Melanocyte of skin (primary cell): ENCODE results near the gene TAGLN. TPM values are rescaled to one million over a fixed set of nuclear protein-coding genes. Genes with fewer than 3 reads are reported as not detected.

Experiments
- total RNA-seq, 2 donors: library from RNA; depleted of rRNA; stranded (reverse); fragments of >200 nt; gene quantifications; 2 replicates each; pipeline ENCODE4 v1.2.3, GENCODE V29; 2012

Gene TAGLN
- 10 to 100 TPM in 1 of 2 donors, 1 to 10 TPM in 1; 2.1 to 35.3 TPM for total RNA-seq

GRCh38 chr11:117199053-117199915 lies at the start of gene TAGLN:
TSS of gene TAGLN (plus strand) at chr11:117199370. CDS start at chr11:117203014, 3,644 bp downstream.

DNA sequence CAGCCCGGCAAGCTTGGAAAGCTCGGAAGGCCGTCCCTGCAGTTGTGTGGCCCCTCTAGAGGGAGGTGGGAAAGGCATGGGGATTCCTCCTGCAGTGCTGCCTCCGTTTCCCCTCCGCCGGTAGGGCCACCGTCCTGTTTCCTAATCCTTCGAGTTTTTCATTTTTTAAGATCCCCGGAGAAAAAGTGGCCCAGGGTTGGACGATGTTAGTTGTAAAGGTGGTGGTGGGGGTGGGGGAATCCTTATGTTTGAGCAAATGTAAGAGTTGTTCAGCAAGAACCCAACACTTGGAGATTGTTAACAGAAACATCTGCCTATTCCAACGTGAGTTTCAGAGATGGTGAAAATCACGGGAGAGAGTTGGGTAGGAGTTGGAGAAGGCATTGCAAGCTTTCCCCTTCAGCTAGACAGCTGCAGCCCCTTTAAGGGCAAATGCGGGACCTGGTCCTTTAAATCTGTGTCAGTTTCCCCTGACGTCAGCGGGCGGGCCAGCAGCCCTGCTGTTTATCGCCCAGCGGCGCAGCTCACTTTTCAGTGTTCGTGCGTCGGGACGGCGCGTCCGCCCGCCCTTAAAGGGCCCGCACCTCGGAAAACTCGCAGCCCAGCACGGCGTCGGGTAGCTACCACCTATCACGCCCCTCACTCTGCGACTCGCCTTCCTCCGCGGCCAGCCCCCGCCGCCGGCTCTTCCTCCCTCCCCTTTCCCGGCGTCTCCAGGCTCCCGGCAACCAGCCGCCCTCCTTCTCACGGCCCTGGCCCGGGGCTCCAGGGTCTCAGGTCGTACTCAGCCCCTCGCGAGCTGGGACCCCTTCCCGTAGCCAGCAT lies 20.7 kb upstream of the TAGLN start, which contains the start of gene SIDT2:
Gene SIDT2 (plus strand): TSS at position 534 of the 825 bp plus-strand sequence. CDS start 521 bp downstream, outside the sequence.

GRCh38 chr11:117231842-117232091 lies 32.6 kb downstream of the TAGLN start, which contains the start of gene PCSK7:
TSS of gene PCSK7 (minus strand) at chr11:117232073. CDS start at chr11:117229844, 2,229 bp downstream.

DNA sequence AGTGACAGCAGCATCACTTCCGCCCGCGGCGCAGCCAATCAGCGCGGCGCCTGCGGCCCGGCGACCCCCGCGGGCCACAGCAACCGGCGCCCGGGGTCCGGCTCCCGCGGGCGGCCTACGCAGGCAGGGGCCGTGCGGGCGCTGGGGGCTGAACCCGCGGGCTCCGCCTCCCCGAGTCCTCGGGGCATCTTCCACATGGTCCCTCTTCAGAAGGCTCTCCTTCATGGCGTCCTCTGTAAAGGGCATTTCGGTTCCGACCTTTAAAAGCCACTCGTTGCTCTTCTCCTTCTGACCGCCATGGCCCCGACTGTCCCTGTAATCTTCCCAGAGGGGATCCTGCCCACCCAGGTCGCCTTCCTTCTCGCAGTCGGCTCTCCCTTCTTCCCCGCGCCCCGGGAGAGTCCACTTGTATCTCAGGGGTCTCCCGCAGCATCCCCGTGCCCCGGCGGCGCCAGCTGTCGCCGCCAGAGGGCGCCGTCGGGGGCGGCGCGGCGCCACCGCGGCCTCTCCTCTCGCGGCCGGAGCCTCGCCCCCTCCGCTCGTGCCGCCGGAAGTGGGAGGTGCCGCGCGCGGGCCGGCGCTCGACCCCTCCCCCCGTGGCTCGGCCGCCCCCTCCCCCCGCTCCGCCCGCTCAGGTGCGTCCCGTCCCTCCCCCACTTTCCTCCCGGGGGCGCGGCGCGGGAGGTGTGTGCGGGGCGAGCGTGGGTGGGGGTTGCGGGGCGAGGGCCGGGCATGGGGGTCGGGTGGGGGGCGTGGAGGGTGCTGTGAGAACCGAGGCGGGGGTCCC lies 33.1 kb downstream of the TAGLN start, which contains the start of gene RNF214:
Gene RNF214 (plus strand): TSS at position 580 of the 787 bp plus-strand sequence. CDS start 1,602 bp downstream, outside the sequence.

Other genes starting within 250 kb of the TAGLN start
- gene SIK3, start 100.9 kb upstream of the TAGLN start, total RNA-seq, result 10 to 100 TPM; 16.0 to 19.3 TPM
- 100 to 1,000 TPM; 103 to 171 TPM for gene PAFAH1B2, start 55.1 kb upstream of the TAGLN start, total RNA-seq
- gene SIDT2, start 20.6 kb upstream of the TAGLN start, total RNA-seq, result 10 to 100 TPM; 21.0 to 27.5 TPM
- gene PCSK7, start 32.7 kb downstream of the TAGLN start, total RNA-seq, result 10 to 100 TPM; 32.3 to 39.0 TPM
- 1 to 10 TPM; 8.6 to 9.7 TPM for gene RNF214, start 33.3 kb downstream of the TAGLN start, total RNA-seq
- gene BACE1-AS, start 92.0 kb downstream of the TAGLN start, total RNA-seq, result 1 to 10 TPM; 2.7 to 4.1 TPM
- gene BACE1, start 116.9 kb downstream of the TAGLN start, total RNA-seq, result 10 to 100 TPM; 16.5 to 17.3 TPM
- gene CEP164, start 128.5 kb downstream of the TAGLN start, total RNA-seq, result 10 to 100 TPM; 21.7 to 26.6 TPM